SK-N-SH (cell line): ENCODE results near the gene GARNL3.

Source experiments
- CTCF ChIP-seq: fragments of 200-600 bp; sonication (generic); IDR thresholded peaks from 2 replicates; pipeline ENCODE4 v1.6.1; 2017; ENCODE audit warnings: antibody characterized with exemption, mild to moderate bottlenecking, moderate library complexity
- GABPA ChIP-seq: IDR thresholded peaks from 2 replicates; pipeline ENCODE4 v1.4.0; 2012; ENCODE audit warnings: low read depth, mild to moderate bottlenecking
- GATA2 ChIP-seq: sonication (generic); formaldehyde crosslinking; IDR thresholded peaks from 2 replicates; pipeline ENCODE4 v1.5.0; 2020; ENCODE audit warnings: mild to moderate bottlenecking, missing genetic modification reagents
- NRF1 ChIP-seq: IDR thresholded peaks from 2 replicates; pipeline ENCODE4 v1.6.1; 2012; ENCODE audit warnings: low read depth, mild to moderate bottlenecking, low read length
- RCOR1 ChIP-seq: fragments of 150-350 bp; IDR thresholded peaks from 2 replicates; pipeline ENCODE4 v1.6.1; 2017; ENCODE audit warnings: antibody characterized with exemption, low read length
- TEAD4 ChIP-seq: IDR thresholded peaks from 2 replicates; pipeline ENCODE4 v1.4.0; 2012; ENCODE audit warnings: mild to moderate bottlenecking, borderline replicate concordance; ENCODE audit not compliant: insufficient read depth
- TF ChIP-seq, protein P1 (sequence below): IDR thresholded peaks from 2 replicates; pipeline ENCODE4 v1.4.0; 2012; ENCODE audit warnings: low read depth
- TF ChIP-seq, protein P2 (sequence below): IDR thresholded peaks from 2 replicates; pipeline ENCODE4; 2012

DNA sequence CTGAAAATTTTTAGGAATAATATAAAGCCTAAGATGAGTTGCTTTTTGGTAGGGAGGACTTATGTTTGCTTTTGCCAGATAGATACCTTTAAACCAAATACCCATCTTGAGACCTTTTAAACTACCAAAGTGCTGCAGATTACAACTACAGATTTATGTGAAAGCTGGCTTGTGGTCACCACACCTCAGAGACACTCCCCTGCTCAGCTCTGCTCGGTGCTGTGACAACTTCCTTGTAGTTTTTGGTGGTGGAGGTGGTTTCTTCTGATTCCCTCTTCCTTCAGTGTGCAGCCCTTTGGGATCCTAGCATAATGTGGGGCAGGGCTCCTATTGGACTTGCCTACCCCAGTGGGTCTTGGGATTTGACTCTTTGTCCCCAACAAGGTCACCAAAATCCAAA is 29.2 kb downstream of the GARNL3 start:
- TF ChIP-seq RCOR1 = no peak
- TF ChIP-seq CTCF = no peak
- TF ChIP-seq GATA2 (CRISPR knock-in tag) = no peak
- TF ChIP-seq, protein P1, sequence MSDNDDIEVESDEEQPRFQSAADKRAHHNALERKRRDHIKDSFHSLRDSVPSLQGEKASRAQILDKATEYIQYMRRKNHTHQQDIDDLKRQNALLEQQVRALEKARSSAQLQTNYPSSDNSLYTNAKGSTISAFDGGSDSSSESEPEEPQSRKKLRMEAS = no peak
- TF ChIP-seq, protein P2, sequence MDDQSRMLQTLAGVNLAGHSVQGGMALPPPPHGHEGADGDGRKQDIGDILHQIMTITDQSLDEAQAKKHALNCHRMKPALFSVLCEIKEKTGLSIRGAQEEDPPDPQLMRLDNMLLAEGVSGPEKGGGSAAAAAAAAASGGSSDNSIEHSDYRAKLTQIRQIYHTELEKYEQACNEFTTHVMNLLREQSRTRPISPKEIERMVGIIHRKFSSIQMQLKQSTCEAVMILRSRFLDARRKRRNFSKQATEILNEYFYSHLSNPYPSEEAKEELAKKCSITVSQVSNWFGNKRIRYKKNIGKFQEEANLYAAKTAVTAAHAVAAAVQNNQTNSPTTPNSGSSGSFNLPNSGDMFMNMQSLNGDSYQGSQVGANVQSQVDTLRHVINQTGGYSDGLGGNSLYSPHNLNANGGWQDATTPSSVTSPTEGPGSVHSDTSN = no peak
- TF ChIP-seq TEAD4 = no peak
- no peak for TF ChIP-seq GABPA
- TF ChIP-seq NRF1 = no peak
